C4-2B (cell line): ENCODE measurements around the gene HIVEP3.

Source experiments
- H3K27ac ChIP-seq: fragments of 450-650 bp; 2 replicates; pipeline ENCODE4 v1.5.1; 2017
- CTCF ChIP-seq: fragments of 450-650 bp; conservative IDR thresholded peaks from 2 replicates; pipeline ENCODE4 v1.5.1; 2017; ENCODE audit warnings: mild to moderate bottlenecking
- ZFX ChIP-seq: fragments of 450-650 bp; IDR thresholded peaks from 2 replicates; pipeline ENCODE4 v1.6.1; 2017

Gene HIVEP3

GRCh38 chr1:41547336-41547735, 371.4 kb downstream of the HIVEP3 start:
- no peak overlapping the region for H3K27ac ChIP-seq
- TF ChIP-seq ZFX (no peak), CTCF (no peak)

- H3K27ac ChIP-seq: peak overlapping the region; percentile 2; the same call in 1 of the 2 replicates
- TF ChIP-seq CTCF: no peak
- no peak for TF ChIP-seq ZFX
These were observed 371.9 kb downstream of the HIVEP3 start for GRCh38 chr1:41546833-41547135.

- TF ChIP-seq ZFX: no peak
- TF ChIP-seq CTCF: no peak
- H3K27ac ChIP-seq: peak overlapping the region; percentile 2; the same call in 1 of the 2 replicates
These were observed 372.5 kb downstream of the HIVEP3 start for GRCh38 chr1:41545996-41546832.

- TF ChIP-seq ZFX: no peak
- no peak for TF ChIP-seq CTCF
These were observed 376.4 kb downstream of the HIVEP3 start for GRCh38 chr1:41542196-41542930.

GRCh38 chr1:41541592-41541952, 377.1 kb downstream of the HIVEP3 start:
- H3K27ac ChIP-seq: no peak overlapping the region
- no peak for TF ChIP-seq ZFX
- no peak for TF ChIP-seq CTCF

More at GRCh38 chr1:41542196-41542930, 376.4 kb downstream of the HIVEP3 start:
- no peak overlapping the region for H3K27ac ChIP-seq

- H3K27ac ChIP-seq: no peak overlapping the region
- no peak for TF ChIP-seq CTCF
- TF ChIP-seq ZFX: no peak
These were observed 377.7 kb downstream of the HIVEP3 start for GRCh38 chr1:41540886-41541591.

- TF ChIP-seq ZFX (no peak), CTCF (no peak)
- H3K27ac ChIP-seq: no peak overlapping the region
These were observed 378.7 kb downstream of the HIVEP3 start for GRCh38 chr1:41539999-41540398.
